ENCODE data around the gene RAB40C. TPM values are rescaled to one million over a fixed set of nuclear protein-coding genes. Genes with fewer than 3 reads are reported as not detected.

RAB40C gene
- total and polyA plus RNA-seq, 2 donors from 2014 or later: 18.1 to 24.0 TPM

- H3K4me1 ChIP-seq (ENCODE audit: control insufficient read depth in 2 of 3, insufficient read depth in 2 of 3, low read depth in 1 of 3, low read length in 3 of 3): no peaks in the 10 kb centered on the region
- DNase-seq: no peak
- H3K9me3 ChIP-seq (ENCODE audit: control insufficient read depth in 2 of 3, insufficient read depth in 1 of 3, low read length in 3 of 3): no peaks in the 10 kb centered on the region
- H3K4me3 ChIP-seq (ENCODE audit: low read length in 3 of 3): no peak overlapping the region
- intact Hi-C loops (cut with DNase I): no loop called here
- H3K36me3 ChIP-seq (ENCODE audit: control insufficient read depth in 2 of 3, insufficient read depth in 3 of 3, low read length in 3 of 3): peaks cover 0 to 5% (median 4%) of the 10 kb centered on the region in 3 donors
- FAIRE-seq: no peak
- H3K27me3 ChIP-seq (ENCODE audit: control insufficient read depth, insufficient read depth, low read length): no peaks in the 10 kb centered on the region
- H3K27ac ChIP-seq (ENCODE audit: low read depth in 2 of 2, low read length in 2 of 2): no peak overlapping the region
- TF ChIP-seq CTCF (IDR thresholded peaks at IDR 0.05; ENCODE audit: borderline replicate concordance, extremely low read depth, insufficient read depth): no peak
- no peak overlapping the region for H3K9ac ChIP-seq (ENCODE audit: low read length in 3 of 3)
Measured at GRCh38 chr16:617855-618254, 28.0 kb downstream of the RAB40C start.

- Histone ChIP-seq H3K4me1 (ENCODE audit: control insufficient read depth in 2 of 3, insufficient read depth in 2 of 3, low read depth in 1 of 3, low read length in 3 of 3) (no peaks in the 10 kb centered on the region), H3K4me3 (ENCODE audit: low read length in 3 of 3) (no peak overlapping the region), H3K9ac (ENCODE audit: low read length in 3 of 3) (no peak overlapping the region), H3K27ac (ENCODE audit: low read depth in 2 of 2, low read length in 2 of 2) (no peak overlapping the region), H3K9me3 (ENCODE audit: control insufficient read depth in 2 of 3, insufficient read depth in 1 of 3, low read length in 3 of 3) (no peaks in the 10 kb centered on the region), H3K27me3 (ENCODE audit: control insufficient read depth, insufficient read depth, low read length) (no peaks in the 10 kb centered on the region), H3K36me3 (ENCODE audit: control insufficient read depth in 2 of 3, insufficient read depth in 3 of 3, low read length in 3 of 3) (peaks cover 0 to 3% (median 0%) of the 10 kb centered on the region in 3 donors)
- intact Hi-C loops (cut with DNase I): no loop called here
- no peak for FAIRE-seq
- TF ChIP-seq CTCF (IDR thresholded peaks at IDR 0.05; ENCODE audit: borderline replicate concordance, extremely low read depth, insufficient read depth): no peak
- peak in 1 of 5 donors; percentile 24 for DNase-seq
Measured at GRCh38 chr16:619476-620100, 29.7 kb downstream of the RAB40C start.

- H3K27ac ChIP-seq (ENCODE audit: low read depth in 2 of 2, low read length in 2 of 2): no peak overlapping the region
- no peak overlapping the region for H3K4me3 ChIP-seq (ENCODE audit: low read length in 3 of 3)
- no peak for TF ChIP-seq CTCF (IDR thresholded peaks at IDR 0.05; ENCODE audit: borderline replicate concordance, extremely low read depth, insufficient read depth)
- DNase-seq: peak in 1 of 5 donors; percentile 37
- H3K27me3 ChIP-seq (ENCODE audit: control insufficient read depth, insufficient read depth, low read length): no peaks in the 10 kb centered on the region
- no peaks in the 10 kb centered on the region for H3K9me3 ChIP-seq (ENCODE audit: control insufficient read depth in 2 of 3, insufficient read depth in 1 of 3, low read length in 3 of 3)
- H3K36me3 ChIP-seq (ENCODE audit: control insufficient read depth in 2 of 3, insufficient read depth in 3 of 3, low read length in 3 of 3): no peaks in the 10 kb centered on the region
- no peak overlapping the region for H3K9ac ChIP-seq (ENCODE audit: low read length in 3 of 3)
- intact Hi-C loops (cut with DNase I): no loop called here
- no peak for FAIRE-seq
- H3K4me1 ChIP-seq (ENCODE audit: control insufficient read depth in 2 of 3, insufficient read depth in 2 of 3, low read depth in 1 of 3, low read length in 3 of 3): no peaks in the 10 kb centered on the region
Measured at GRCh38 chr16:620700-621525, 31.0 kb downstream of the RAB40C start.

Measured in kidney (tissue), 14 donors.